Activated CD4-positive, alpha-beta T cell treated with anti-CD3 and anti-CD28 coated beads, Interleukin-2, Interleukin-6, amounts not matched to agents 100 ng/mL and 50 ng/mL, durations not matched to agents 16 hours and 8 hours (primary cell): ENCODE results near the gene GLIPR1.
"Not testable (repeated sequence)": the region's sequence is repeated elsewhere in the genome, so short reads cannot be mapped to it uniquely, and the experiment has no call there.

Experiments
- DNase-seq: peaks from one replicate; pipeline ENCODE4 v3.0.0-alpha.2; 2020

The GLIPR1 gene

GRCh38 chr12:75480469-75480949 is at the start of gene GLIPR1:
Gene GLIPR1, plus strand, starts transcription at chr12:75480755. Its CDS starts 126 bp downstream, at chr12:75480881.
- DNase-seq, result peak; percentile 88

GRCh38 chr12:75432924-75433323 is 47.6 kb upstream of the GLIPR1 start:
- DNase-seq, result no peak

GRCh38 chr12:75437564-75437963 is 43.0 kb upstream of the GLIPR1 start:
- peak; percentile 23 for DNase-seq

GRCh38 chr12:75438059-75438754 is 42.3 kb upstream of the GLIPR1 start:
- DNase-seq, result no peak

- DNase-seq, result no peak
Observed at GRCh38 chr12:75439048-75439447, 41.5 kb upstream of the GLIPR1 start.

- no peak for DNase-seq
Observed at GRCh38 chr12:75439930-75440329, 40.6 kb upstream of the GLIPR1 start.

- DNase-seq, result not testable (repeated sequence)
Observed at GRCh38 chr12:75441687-75442449, 38.7 kb upstream of the GLIPR1 start.

- not testable (repeated sequence) for DNase-seq
Observed at GRCh38 chr12:75442454-75442853, 38.1 kb upstream of the GLIPR1 start.

- no peak for DNase-seq
Observed at GRCh38 chr12:75443709-75444108, 36.8 kb upstream of the GLIPR1 start.

- no peak for DNase-seq
Observed at GRCh38 chr12:75444429-75445136, 36.0 kb upstream of the GLIPR1 start.

- DNase-seq, result not testable (repeated sequence)
Observed at GRCh38 chr12:75445137-75445507, 35.4 kb upstream of the GLIPR1 start.

GRCh38 chr12:75446857-75447256 is 33.7 kb upstream of the GLIPR1 start:
- DNase-seq, result no peak

- no peak for DNase-seq
Observed at GRCh38 chr12:75447691-75448393, 32.7 kb upstream of the GLIPR1 start.

GRCh38 chr12:75452675-75453330 is 27.8 kb upstream of the GLIPR1 start:
- no peak for DNase-seq

- no peak for DNase-seq
Observed at GRCh38 chr12:75455839-75456238, 24.7 kb upstream of the GLIPR1 start.

- no peak for DNase-seq
Observed at GRCh38 chr12:75457191-75457590, 23.4 kb upstream of the GLIPR1 start.

- not testable (repeated sequence) for DNase-seq
Observed at GRCh38 chr12:75457866-75458265, 22.7 kb upstream of the GLIPR1 start.

- DNase-seq, result no peak
Observed at GRCh38 chr12:75459755-75460154, 20.8 kb upstream of the GLIPR1 start.

GRCh38 chr12:75460204-75460603 is 20.4 kb upstream of the GLIPR1 start:
- no peak for DNase-seq

- DNase-seq, result no peak
Observed at GRCh38 chr12:75471902-75472890, 8.4 kb upstream of the GLIPR1 start.

- no peak for DNase-seq
Observed at GRCh38 chr12:75474116-75474515, 6.4 kb upstream of the GLIPR1 start.
